B cell (primary cell): ENCODE results near the gene F12.

Source experiments
- CTCF ChIP-seq: fragments of 200-600 bp; IDR thresholded peaks from one replicate; pipeline ENCODE4 v1.8.0; 2022; ENCODE audit warnings: antibody characterized with exemption, mild to moderate bottlenecking
- EZH2 ChIP-seq: IDR thresholded peaks from 2 replicates; pipeline ENCODE4 v1.6.1; 2012; ENCODE audit warnings: borderline replicate concordance, low read depth, mild to moderate bottlenecking, moderate library complexity, low read length; ENCODE audit not compliant: insufficient read depth, poor library complexity, severe bottlenecking

- TF ChIP-seq EZH2: no peak
- TF ChIP-seq CTCF: no peak
Observed at GRCh38 chr5:177376107-177376506, 33.3 kb downstream of the F12 start.
